G401.6 (cell line): ENCODE data around the gene TTLL11.

Experiments
- FAIRE-seq: peaks from 2 replicates; lab custom pipeline; 2012; peaks lifted over from hg19 to GRCh38; lab: Jason Lieb, UNC

Gene TTLL11

GRCh38 chr9:121781701-121782464, 311.2 kb downstream of the TTLL11 start:
- no peak for FAIRE-seq

DNA sequence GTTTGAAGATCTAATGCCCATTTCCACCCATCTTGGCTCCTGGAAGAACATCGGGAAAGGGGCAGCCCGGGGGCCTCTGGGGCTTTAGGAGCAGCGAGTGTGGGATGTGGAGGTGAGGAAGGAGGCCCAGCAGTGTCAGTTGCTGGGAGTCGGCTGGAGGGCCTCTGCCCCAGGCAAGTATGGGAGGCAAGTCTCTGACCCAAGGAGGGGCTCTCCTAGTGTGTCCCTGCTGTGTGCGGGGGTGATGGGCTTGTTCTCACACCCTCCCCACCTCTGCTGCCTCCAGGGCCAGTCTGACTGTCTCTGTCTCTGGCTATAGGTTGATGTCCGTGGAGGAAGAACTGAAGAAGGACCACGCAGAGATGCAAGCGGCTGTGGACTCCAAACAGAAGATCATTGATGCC, 312.0 kb downstream of the TTLL11 start:
- no peak for FAIRE-seq

DNA sequence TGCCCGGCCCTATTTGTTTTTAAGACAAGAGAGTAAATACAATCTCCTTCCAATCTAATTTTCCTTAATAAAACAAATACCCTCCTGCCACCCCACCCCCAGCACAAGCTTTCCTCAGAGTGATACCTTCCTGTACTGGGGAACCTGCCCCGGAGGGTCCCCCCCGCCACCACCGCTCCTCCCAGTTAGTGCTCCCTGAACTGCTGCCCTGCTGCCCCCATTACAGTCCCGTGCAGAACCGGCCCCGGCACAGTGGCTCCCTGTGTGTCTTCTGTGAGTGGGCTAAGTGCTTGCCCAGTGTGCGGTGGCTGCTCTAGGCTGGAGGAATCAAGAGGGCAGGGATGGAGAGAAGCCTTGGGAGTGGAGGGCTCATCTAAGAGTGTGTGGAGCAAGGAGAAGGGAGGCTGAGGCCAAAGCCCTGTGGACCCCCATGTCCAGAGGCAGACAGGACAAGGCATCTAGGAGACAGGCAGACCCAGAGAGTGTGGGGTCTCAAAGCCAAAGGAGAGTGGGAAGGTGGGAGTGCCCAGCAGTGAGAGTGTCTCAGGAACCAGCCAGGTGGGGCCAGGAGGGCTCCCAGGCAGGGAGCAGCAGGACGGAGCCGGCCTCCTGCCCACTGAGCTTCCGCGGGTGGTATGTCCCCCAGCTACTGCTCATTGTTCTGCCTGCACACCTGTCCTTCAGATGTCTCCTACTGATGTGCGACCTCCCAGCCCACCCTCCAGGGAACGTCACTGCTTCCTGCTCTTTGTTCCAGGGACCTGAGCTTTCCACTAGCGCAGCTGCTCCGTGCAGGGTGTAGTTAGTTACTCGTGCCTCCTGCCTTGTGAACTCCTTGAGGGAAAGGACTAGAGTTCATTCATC, 312.7 kb downstream of the TTLL11 start:
- no peak for FAIRE-seq

DNA sequence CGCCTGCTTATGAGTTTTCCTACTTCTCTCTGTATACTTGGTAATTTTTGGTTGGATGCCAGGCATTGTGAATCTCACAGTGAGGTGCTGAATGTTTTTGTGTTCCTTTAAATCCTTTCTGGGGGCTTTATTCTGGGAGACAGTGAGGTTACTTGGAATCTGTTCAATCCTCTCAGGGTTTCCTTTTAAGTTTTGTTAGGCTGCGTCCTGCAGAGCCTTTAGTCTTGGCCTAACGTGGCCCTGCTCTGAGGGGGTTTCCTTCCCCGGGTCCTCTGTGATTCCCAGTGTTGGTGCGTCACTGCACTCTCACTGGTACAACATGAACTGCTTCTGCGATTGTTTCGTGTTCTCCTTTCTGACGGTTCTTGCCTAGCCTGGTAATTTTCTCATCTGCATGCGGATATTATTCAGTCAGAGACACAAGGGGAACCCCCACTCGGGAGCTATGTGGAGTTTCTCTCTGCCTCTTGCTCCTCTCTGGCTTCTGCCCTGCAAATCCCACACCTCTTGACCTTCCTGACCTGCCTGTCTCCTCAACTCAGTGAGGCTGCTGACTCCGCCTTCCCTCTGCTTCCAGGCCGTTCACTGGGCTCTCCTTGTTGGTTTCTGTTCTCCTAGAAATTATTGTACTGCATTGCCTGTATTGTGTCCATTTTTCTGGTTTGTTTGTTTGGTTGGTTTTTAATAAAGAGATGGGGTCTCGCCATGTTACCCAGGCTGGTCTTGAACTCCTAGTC, 313.6 kb downstream of the TTLL11 start:
- no peak for FAIRE-seq

DNA sequence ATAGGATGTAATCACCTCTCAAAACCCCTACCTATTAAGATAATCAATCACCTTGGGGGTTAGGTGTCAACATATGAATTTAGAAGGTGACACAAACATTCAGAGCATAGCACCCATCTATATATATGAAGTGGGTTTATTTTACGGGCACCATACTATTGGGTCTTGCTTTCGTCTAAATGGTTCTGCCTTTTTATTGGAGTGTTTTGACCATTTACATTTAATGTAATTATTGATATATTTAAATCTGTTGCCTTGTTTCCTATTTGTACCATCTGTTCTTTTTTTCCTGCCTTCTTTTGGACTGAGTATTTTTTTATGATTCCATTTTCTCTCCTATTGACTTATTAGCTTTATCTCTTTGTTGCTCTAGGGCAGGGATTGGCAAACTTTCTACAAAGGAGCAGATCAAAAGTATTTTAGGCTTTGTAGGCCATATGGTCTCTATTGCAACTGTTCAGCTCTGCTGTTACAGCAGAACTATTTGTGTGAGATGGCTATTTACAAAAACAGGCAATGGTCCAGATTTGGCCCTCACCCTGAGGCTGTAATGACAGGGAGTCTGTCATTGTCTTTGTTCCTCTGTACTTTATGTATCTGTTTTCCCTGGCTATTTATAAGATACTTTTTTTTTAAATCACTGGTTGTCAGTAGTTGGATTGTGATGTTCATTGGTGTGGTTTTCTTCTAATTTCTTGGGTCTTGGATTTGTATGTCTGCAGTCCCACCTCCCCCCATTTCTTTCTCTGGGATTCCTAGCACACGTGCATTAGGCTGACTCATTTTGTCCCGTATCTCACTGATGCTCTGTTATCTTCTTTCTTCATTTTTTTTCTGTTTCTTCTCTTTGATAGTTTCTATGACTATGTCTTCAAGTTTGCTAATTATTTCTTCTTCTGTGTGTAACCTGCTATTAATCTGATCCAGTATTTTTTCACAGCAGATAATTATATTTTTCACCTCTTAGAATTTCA, 314.6 kb downstream of the TTLL11 start:
- no peak for FAIRE-seq

GRCh38 chr9:121776739-121777637, 316.1 kb downstream of the TTLL11 start:
- FAIRE-seq, result no peak

- FAIRE-seq, result no peak
Observed at GRCh38 chr9:121776001-121776738, 316.9 kb downstream of the TTLL11 start.

- no peak for FAIRE-seq
Observed at GRCh38 chr9:121774715-121775613, 318.1 kb downstream of the TTLL11 start.

DNA sequence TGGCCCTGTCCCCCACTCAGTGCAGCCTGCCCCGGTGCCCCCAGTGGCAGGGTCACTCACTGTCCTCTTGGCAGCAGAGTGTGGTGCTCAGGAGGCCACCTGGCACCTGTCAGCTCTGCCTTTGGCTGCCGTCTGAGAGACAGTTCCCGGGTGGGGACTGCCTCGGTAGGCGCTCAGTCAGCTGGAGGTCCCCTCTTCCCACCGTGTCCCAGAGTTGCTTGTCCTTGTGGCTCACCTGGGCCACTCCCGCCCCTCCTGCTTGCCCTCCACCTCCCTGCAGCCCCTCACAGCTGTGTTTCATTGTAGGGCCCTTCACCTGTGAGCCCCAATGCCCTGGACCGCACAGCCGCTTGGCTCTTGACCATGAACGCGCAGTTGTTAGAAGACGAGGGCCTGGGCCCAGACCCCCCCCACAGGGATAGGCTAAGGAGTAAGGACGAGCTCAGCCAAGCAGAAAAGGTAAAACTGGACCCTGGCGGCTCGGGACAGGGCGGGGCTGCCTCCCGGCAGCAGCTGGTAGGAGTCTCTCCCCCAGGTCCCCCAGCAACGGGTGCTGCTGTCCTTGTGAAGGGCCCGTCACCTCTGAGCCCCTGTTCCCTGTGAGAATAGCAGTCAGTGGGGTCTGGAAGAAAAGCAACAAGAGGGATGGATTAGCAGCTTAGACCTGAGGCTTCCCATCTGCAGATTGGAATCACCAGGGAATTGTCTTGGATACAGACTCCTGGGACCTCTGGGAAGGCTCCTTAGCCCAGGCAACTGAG, 319.0 kb downstream of the TTLL11 start:
- no peak for FAIRE-seq

GRCh38 chr9:121773286-121773953, 319.7 kb downstream of the TTLL11 start:
- FAIRE-seq, result no peak

DNA sequence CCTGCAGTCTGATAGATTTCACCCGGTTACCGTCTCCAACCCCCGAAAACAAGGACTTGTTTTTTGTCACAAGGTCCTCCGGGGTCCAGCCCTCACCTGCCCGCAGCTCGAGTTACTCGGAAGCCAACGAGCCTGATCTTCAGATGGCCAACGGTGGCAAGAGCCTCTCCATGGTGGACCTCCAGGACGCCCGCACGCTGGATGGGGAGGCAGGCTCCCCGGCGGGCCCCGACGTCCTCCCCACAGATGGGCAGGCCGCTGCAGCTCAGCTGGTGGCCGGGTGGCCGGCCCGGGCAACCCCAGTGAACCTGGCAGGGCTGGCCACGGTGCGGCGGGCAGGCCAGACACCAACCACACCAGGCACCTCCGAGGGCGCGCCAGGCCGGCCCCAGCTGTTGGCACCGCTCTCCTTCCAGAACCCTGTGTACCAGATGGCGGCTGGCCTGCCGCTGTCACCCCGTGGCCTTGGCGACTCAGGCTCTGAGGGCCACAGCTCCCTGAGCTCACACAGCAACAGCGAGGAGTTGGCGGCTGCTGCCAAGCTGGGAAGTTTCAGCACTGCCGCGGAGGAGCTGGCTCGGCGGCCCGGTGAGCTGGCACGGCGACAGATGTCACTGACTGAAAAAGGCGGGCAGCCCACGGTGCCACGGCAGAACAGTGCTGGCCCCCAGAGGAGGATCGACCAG, 320.4 kb downstream of the TTLL11 start:
- no peak for FAIRE-seq
